RPMI8226 (cell line): ENCODE measurements around the gene ZMIZ1.
"Not testable (repeated sequence)": the region's sequence is repeated elsewhere in the genome, so short reads cannot be mapped to it uniquely, and the experiment has no call there.

Experiments
- DNase-seq: peaks from one replicate; pipeline ENCODE4 v3.0.0-alpha.2; 2015

Gene ZMIZ1

DNA sequence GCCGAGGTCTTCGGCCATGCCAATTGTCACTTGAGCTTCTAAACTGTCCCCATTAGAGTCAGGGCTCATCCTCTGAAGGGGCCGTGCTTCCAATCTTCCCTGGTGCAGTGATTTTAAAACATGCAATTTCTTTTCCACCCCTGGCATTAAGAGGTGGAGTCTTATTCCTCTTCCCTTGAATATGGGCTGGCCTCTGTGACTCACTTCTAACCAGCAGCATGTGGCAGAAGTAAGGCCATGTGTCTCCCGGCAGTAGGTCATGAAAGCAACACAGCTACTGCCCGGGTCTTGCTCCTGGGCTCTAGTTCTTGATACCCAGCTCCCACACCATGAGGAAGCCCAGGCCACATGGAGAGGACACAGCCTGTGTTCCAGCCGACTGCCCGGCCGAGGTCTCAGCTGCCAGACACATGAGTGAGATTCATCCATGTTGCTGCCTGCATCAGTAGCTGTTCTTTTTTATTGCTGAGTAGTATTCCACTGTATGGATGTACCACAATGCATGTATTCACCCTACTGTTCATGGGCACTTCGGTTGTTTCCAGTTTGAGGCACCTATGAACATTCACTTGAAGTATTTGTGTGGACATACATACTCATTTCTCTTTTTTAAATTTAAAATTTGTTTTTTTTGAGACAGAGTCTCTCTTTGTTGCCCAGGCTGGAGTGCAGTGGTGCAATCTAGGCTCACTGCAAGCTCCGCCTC, 264.0 kb downstream of the ZMIZ1 start:
- DNase-seq, result not testable (repeated sequence)

DNA sequence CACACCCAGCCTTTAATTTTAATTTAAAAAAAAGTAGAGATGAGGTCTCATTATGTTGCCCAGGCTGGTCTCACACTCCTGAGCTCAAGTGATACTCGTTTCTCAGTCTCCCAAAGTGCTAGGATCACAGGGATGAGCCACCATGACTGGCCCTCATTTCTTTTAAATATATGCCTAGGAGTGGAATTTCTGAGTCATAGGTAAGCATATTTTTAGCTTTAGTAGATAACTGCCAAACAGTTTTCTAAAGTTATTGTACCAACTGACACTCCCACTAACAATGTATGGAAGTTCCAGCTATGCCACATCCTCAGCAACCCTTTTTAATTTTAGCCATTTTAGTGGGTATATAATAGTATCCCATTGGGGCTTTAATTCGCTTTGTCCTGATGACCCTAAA, 264.7 kb downstream of the ZMIZ1 start:
- no peak for DNase-seq

DNA sequence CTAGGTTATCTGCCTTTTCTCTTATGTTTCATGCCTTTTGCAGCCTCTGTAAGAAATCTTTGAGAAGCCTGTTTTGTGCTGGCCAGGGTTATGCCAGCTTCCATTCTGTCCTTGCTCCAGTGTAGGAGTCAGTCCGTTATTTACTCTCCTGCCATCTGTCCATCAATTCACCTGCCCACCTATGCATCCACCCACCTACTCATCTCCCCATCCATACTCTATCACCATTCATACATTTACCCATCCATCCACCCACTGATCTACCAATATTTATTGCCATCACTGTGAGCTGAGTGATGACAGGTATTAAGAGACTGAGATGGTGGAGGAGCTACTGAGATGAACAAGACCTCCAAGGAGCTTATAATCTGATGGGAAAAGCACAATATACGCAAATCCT, 265.8 kb downstream of the ZMIZ1 start:
- DNase-seq, result no peak

DNA sequence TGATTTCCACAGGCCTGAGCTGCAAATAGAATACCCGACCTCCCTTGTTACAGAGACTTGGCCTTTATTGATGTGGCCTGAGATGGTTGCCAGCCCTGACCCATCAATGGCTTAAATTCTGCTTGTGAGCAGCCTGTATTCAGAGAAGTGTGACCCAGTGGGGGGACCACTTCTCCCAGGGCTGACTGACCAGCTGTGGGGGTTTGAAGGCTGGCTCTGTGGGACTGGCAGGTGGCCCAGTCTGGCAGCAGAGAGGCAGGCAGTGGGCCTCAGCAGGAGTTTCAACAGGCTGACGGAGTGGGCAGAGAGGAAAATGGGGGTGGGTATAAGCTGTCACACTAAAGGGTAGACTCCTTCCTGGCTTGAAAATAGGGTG, 266.3 kb downstream of the ZMIZ1 start:
- DNase-seq, result no peak

DNA sequence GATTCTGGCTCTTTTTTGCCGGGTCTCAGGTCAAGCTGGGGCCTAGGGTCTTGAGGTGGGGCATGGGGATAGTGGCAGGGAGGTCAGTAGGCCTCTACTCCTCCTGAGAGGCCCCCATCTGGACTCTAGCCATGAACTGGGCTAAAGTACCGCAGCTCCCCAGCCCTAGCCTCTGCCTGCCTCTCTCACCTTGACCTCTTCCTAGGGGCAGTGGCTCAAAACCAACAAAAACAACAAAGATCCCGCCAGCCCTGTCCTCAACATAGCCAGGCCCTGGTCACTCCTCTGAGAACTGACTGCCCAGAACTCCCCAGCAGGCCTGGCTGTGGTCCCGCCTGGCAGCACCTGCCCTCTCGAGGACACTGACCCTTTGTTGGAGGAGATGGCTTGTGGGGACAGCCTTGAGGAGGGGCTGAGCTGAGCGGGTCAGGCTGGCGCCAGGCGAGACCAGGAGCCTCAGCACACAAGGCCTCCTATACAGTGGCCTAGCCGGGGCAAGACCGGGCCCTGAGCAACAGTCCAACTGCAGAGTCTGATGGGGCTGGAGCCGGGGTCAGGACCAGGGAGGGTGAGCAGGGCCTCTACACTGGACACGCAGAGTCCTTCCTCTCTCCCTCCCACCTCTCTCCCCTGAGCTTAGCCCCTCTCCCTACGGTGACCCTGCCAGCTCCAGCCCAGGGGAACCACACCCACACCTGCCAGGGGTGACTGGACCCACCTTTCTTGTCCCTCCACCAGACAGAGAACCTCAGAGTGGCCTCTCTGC, 266.9 kb downstream of the ZMIZ1 start:
- no peak for DNase-seq

DNA sequence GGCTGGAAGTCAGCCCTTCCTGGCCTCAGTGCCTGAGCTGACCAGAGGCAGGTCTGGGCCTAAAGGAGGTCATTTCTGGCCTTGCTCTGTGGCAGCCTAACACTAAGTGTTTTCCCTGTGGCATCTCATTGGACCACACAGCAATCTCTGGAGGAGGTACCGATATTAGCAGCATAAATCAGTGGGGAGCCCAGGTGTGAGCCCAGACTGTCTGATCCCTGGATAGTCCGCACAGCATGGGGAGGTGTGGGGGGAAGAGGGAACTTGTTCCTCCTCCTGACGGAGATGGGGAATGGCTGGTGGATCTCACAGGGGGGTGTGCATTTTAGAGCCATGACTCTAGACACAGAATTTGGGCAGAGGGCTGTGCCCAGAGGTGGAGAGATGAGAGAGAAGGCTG, 267.5 kb downstream of the ZMIZ1 start:
- DNase-seq, result no peak

DNA sequence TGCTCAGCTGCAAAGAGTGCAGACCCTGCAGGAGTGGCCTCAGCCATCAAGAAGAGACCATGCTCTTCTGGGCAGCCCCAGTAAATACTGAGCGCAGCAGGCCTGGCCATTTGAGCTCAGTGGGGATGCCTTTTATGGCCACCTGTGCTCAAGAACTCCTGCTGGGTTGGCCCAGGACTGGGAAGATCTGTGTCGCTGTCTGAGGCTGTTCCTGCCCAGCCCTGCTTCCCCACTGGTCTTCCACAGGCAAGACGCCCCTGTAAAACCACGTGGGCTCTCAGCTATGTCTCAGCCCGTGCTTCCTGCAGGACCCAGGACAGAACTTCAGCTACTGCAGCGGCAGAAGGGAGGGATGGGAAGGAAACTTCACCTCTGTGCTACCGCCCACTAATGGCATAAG, 268.0 kb downstream of the ZMIZ1 start:
- no peak for DNase-seq

DNA sequence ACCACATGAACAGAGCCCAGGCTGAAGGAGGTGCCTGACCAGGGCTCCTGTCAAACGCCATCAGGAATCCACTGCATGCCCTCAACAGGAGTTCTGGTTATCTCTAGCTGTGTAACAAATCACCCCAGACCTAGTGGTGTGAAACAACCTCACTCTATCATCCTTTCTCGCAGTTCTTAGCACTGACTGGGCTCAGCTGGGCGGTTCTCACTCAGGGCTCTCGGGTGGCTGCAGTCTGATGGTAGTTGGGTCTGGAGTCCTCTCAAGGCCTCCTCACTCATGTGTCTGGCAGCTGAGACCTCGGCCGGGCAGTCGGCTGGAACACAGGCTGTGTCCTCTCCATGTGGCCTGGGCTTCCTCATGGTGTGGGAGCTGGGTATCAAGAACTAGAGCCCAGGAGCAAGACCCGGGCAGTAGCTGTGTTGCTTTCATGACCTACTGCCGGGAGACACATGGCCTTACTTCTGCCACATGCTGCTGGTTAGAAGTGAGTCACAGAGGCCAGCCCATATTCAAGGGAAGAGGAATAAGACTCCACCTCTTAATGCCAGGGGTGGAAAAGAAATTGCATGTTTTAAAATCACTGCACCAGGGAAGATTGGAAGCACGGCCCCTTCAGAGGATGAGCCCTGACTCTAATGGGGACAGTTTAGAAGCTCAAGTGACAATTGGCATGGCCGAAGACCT, 269.2 kb downstream of the ZMIZ1 start:
- DNase-seq, result not testable (repeated sequence)

DNA sequence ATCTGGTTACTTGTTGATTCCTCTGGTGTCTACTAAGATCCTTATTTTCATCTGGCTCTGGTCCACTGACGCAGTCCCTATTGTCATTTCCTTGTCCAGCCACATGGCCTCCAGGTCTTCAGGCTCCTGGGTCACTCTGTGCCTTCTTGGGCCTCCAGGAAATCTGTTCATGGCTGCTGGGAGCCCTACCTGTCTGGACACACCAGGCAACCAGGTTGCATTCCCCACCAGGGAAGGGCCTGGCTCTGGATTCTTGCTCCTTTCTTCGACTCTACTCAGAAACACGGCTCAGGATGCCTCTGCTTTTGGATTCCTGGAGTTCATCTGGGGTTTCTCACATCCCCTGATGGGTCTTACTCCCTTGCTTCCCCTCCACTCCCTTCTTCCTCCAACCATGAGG, 270.5 kb downstream of the ZMIZ1 start:
- no peak for DNase-seq

DNA sequence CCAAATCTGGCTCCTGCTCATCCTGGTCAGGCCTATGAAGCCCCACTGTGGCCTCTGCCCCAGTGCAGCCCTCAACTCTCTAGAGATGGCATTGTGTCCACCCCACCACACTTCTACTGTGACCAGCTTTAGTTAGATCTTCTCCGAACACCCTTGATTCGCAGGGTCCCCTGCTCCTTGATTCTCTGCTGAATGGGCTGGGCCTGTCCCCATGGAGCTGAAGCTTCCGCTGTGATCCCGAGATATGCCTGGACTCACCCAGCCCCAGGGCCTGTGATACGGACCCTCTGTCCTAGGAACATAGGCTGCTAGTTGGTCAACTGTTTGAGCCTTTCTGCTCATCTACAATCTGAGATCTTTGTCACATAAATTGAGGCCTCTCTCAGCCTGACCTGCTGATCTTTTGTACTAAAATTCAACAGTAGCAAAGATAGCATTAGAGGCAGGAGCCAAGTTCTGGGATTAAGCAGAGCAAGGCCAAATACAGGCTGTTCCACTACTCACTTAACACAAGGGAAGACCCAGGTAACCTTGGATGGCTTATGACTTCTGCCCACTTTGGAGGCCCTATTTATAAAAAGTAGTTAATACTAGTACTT, 272.0 kb downstream of the ZMIZ1 start:
- DNase-seq, result no peak

DNA sequence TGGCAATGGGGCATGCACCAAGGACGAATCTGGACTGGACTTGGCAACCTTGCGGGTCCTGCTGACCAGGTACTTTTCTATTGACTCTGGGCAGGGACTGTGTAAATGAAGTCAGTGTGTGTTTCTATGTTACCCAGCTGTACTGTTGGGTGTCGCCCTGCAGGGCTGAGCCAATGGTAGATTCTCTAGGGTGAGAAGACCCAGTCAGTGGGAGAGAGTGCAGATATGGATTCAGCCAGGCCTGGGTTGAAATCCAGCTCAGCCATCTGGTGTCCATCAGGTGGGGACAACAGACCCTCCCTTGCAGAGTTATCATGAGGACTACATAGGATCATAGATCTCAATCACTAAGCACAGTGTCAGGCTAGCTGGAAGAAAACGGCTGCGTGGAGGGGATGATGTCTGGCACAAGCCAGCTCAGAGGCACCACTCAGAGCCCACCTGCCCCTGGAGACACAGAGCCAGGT, 273.6 kb downstream of the ZMIZ1 start:
- no peak for DNase-seq

DNA sequence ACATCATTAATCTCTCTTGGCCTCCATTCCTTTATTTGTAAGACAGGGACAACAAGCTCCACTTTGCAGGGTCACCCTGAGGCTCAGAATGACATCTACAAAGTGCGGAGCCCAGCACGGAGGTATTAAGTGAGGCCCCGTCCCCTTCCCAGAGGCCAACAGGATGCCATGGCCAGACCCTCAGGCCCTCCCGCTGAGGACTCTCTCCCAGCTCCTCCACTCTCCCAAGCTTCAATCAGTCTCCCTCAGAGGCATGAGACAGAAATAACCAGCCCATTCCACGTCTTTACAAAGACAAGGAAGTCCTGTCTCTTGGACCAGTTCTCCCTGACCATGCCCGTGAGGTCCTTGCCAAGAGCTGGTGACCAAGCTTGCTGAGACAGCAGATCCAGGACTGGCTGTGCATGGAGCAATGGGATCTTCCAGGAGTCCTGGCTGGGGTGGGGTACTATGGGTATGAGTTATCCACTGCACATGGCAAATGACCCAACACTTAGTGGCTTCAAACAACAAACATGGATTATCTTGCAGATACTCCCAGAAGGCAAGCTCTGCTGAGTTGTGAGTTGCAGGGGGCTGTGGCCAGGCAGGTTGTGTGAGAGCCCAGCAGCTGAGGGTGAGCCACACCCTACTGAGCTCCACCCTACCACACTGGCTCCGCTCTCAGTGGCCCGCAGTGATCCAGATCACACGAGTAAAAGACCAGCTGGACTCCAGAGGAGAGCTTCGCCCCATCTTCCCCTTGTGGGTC, 274.2 kb downstream of the ZMIZ1 start:
- no peak for DNase-seq

DNA sequence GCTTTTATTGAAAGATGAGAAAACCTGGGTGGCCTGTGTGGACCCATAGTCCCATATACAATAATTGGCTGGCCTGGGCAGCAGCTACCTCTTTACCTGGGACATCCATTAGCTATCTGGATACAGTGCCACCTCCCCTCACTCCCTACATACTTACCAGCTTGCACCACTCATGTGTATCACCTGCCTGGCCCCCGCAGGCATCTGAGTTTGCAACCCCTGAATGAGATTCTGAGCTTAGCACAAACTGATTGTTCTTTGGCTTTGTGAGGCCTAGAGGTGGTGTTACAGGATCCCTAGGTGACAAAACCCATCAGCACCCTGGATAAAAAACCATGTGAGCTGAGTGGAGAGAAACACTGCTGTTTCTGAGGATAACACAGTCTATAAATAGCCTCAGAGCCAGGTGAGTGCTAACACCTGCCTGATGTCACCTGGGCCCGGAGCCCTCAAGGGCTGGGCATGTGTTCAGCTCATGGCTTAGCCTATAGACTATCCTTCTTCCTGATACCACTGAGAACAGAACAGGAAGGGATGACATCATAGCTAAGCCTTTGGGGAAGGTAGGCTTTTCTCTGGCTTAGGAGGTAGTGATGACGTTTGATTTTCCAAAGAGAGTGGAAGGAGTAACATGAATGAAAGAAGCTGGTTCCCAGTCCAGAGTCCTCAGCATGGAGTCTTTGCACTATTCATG, 275.9 kb downstream of the ZMIZ1 start:
- DNase-seq, result peak; percentile 49

DNA sequence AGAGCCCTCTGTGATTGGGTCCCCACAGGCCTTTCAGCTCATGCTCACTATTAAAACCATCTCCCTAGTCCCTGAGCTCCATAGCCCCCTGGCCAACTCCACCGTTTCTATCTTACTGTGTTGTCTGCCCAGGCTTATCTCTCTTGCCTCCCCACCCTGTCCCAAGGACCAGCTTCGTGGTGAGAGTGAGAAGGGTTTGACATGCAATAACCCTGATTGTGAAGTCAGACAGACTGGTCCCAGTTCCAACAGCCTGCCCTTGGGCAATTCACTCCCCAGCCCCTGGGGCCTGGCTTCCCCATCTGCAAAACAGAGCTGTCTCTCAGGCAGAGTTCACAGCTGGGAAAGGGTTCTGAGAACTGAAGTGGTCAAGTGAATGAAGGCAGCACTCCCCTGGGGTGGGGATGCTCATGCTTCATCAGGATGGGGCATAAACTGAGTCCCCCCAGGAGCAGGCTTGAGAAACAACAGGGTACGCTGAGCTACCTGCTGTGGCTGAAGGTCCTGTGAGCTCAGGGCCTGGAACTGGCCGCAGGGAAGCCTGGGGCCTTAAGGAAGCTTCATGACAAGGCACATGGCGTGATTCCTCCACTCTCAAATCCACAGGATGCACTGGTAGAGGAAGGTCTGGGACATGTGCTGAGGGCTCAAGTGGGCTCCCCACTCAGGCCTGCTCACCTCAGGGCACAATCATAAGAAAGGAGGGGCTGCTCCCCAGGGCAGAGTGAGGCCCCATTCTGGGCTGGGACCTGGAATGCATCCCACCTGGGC, 276.7 kb downstream of the ZMIZ1 start:
- DNase-seq, result no peak

DNA sequence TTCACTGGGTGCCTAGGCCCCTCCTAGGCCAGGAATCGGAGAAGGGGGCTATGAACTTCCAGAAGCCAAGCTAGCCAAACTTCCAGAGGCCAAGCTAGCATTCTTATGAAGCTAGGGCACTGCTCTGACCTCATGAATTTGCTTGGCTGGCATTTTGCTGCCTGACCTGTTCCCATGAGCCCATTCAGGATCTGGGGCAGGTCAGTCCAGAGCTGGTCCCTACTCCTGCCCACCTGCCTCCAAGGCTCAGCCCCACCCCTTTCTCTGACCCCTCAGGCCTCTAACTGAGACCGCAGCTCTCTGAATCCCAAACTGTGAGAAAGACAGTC, 277.2 kb downstream of the ZMIZ1 start:
- no peak for DNase-seq

DNA sequence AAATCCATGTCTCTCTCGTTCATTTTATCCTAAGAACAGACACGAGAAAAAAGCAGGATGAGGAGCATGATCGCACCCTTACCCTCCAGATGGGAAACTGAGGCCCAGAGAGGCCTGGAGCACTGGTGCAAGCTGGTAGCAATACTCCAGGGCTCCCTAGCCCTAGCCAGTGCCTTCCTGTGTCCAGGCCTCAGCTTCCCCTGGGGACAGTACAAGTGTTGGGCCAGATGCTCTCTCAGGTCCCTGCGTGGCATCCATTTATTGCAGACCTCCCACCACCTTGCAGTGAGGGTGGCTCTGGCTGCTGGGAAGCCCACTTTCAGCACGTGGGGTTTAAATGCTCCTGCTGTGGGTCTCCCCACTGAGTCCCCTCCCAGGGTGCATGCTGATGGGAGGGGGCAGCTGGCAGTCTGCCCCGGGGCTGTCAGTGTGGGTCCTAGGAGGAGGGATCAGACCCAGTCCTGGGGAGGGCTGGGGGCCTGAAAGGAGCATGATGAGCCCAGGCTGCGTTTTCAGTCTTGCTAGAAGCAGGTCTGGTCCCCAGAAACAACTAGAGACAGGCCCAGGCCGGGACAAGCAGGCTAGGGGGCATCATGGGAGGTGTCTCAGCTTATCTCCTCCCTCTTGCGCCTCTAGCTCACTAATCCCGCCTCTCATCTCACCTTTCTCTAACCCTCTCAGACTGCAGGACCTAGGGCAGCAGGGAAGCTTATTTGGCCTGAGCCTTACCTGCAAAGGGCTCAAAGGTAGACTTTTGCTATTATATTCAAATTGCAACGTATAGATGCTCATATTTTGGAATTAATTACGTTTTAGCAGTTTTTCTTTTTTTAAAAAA, 277.8 kb downstream of the ZMIZ1 start:
- DNase-seq, result no peak

DNA sequence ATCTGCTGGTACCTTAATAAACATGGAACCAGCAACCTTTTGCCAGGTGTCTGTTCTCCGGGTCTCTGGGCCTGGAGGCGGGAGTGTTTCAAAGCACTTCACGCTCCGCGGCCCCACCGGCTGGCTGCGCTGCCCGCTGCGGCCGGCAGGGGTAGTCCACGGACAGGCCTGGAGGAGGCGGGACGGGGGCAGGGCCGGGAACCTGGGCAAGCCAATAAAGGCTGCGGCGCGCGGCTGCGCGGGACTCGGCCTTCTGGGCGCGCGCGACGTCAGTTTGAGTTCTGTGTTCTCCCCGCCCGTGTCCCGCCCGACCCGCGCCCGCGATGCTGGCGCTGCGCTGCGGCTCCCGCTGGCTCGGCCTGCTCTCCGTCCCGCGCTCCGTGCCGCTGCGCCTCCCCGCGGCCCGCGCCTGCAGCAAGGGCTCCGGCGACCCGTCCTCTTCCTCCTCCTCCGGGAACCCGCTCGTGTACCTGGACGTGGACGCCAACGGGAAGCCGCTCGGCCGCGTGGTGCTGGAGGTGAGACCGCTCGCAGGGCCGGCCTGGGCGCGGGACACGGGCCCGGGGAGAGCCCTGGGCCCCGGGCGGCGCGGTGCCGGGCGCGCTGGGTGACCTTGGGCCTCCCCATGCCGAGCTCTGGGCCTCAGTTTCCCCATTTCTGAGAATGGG, 278.6 kb downstream of the ZMIZ1 start, which contains the start of gene PPIF:
Gene PPIF (plus strand): TSS at position 244 of the 668 bp plus-strand sequence. CDS start 80 bp downstream, at position 324.
- DNase-seq, result peak; percentile 89

DNA sequence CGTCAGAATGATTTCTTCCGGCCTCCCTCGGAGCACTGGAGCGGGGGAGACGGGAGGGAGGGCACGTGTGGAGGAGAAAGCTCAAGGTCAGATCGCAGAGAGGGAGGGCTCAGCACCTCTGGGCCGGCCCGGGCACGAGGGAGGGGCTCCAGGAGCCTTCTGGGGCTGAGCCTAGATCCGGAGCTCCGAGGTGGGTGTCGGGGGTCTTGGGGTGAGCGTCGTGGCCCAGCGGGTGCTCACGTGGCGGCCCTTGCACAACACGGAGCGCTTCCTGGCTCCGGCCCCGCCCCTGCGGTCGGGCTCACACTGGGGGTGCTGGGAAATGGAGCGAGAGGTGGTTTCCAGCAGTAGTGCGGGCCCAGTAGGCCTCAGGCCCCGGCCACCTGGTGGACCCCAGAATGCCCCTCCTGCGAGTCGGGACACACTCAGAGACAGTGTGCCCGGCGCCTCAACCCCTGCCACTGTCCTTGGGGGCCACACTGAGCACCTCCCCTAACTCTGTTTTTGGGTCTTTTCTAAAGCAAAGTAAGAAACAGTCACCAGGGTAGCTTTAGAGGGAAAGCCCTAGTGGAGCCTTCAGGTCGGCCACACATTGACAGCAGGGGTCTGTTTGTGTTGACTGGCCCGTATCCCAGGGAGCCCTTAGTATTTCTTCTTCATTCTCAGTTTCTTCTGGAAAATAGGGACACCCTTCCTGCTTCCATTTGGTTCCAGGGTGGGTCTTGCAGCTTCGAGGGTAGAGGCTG, 279.3 kb downstream of the ZMIZ1 start:
- peak; percentile 73 for DNase-seq

DNA sequence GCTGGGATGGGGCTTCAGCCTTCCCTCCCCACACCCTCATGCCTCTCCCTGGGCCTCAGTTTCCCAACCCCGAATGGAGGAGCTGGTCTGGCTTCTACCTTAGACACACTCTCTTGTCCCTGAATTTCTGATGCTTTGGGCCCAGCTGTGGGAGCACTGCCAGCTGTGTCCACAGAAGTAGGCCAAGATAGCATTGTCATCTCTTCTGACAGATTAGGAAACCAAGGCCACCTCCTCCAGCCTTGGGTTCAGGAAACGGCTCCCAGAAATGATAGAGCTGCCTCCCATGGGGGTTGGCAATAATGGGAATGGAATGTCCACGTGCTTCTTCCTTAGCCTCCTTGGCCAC, 279.8 kb downstream of the ZMIZ1 start:
- peak; percentile 7 for DNase-seq
